ENCODE data around the gene ZMIZ1.

DNA sequence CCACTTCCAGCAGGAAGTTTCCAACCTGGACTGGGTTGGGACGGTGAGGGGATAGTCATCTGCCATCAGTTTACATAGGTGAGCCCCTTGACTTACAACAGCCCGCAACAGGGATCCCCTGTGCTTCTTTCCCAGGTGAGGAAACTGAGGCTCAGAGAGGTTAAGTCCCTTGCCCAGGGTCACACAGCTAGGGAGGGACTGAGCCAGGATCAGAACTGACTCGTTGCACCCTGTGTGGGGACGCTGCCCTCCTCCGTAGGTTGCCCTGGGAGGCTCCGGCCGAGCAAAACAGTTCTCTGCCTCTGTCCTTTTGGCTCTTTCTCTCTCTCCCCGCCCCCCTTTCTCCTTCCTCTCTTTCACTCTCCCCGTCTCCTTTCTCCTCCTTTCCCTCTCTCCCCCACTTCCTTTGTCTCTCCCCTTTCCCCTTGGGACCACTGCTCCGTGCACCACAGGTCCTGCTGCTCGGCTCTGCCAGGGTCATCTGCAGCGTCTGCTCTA lies 161.1 kb downstream of the ZMIZ1 start:
- TF ChIP-seq, protein P1, sequence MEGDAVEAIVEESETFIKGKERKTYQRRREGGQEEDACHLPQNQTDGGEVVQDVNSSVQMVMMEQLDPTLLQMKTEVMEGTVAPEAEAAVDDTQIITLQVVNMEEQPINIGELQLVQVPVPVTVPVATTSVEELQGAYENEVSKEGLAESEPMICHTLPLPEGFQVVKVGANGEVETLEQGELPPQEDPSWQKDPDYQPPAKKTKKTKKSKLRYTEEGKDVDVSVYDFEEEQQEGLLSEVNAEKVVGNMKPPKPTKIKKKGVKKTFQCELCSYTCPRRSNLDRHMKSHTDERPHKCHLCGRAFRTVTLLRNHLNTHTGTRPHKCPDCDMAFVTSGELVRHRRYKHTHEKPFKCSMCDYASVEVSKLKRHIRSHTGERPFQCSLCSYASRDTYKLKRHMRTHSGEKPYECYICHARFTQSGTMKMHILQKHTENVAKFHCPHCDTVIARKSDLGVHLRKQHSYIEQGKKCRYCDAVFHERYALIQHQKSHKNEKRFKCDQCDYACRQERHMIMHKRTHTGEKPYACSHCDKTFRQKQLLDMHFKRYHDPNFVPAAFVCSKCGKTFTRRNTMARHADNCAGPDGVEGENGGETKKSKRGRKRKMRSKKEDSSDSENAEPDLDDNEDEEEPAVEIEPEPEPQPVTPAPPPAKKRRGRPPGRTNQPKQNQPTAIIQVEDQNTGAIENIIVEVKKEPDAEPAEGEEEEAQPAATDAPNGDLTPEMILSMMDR (conservative IDR thresholded peaks at IDR 0.05 in 1 of 2, IDR thresholded peaks at IDR 0.05 in 1 of 2; ENCODE audit: low read depth in 1 of 2, low read length in 2 of 2), result no peak
- no peak for TF ChIP-seq EZH2 (IDR thresholded peaks at IDR 0.05; ENCODE audit: low read length, missing control alignments)

Data from fibroblast of lung (primary cell).